Stimulated activated CD8-positive, alpha-beta memory T cell treated with anti-CD3 and anti-CD28 coated beads, Interleukin-15, amount 100 ng/mL, for 4 hours (primary cell): Measurements from ENCODE around the gene PDLIM3.

ENCODE experiments used
- DNase-seq, 2 donors: peaks; one replicate each; pipeline ENCODE4 v3.0.0-alpha.2; 2020; ENCODE audit warnings: low read depth in 2 of 2

The PDLIM3 gene

DNA sequence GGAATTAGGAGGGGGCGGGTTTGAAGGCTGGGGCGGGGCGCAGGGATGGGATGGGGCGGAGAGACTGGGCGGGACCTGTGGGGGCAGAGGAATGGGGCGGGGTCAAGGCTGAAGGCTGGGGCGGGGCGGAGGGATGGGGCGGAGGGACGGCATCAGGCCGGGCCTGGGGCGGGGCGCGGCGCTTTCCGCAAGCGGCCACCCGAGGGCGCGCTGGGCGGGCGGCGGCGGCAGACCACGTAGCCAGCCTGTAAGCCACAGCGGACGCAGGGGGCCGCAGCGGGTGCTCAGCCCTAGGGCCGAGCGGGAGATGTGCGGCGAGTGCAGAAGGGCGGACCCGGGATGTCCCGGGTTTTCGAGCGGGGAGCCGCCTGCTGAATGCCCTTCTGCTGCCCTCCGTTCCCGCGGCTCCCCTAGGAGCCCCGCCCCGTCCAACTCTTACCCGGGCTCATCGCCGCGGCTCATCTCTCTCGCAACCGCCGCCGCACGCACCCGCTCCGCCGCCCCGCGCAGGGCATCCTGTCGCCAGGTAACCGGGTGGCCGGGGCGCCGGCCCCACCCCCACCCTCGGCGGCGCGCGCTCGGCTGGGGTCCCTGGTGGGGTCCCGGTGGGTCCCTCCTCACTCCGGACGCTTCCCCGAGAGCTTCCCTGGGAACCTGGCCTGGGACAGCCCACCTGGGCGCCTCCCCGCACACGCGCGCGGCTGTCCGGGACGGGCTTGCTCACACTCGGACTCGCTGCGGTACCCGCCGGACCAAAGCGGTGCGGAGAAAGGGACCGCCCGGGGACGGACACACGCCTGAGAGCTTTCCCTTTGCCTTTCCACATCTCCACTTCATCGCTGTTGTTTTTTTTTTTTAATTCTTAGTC is 63.8 kb downstream of the PDLIM3 start, which contains the start of gene CCDC110:
CCDC110 (minus strand) TSS at position 499 of the 868 bp plus-strand sequence; CDS start at position 449, 50 bp downstream.
- DNase-seq, result peak; percentile 74 to 76

DNA sequence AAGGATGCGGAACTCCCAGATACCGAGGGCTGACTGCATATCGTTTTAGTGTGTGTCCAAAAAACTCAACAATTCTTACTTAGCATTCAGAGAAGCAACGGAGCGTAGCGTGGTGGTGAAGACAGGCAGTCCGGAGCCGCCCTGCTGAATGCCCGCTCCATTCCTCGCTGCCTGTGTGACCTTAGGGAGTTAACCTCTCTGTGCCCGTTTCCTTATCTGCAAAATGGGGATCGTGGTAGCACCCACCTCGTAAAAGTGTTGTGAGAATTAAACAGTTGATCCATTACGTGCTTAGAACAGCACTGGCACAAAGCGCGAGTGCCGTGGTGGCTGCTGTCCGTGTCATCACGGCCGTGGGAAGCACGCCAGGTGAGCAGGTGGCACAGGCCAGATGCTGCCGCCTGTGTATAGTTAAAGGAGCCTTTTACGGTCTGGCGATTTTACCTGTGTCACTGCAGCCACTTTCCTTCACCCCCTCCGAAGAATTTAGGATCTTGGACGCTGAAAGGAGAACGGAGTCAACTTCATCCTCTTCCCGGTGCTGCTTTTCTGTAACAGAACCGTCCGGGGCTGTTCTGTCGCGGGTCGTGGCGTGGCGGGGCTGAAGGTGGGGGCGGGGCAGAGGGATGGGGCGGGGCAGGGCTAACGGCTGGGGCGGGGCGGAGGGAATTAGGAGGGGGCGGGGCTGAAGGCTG is 64.7 kb downstream of the PDLIM3 start:
- peak; percentile 3 to 8 for DNase-seq

DNA sequence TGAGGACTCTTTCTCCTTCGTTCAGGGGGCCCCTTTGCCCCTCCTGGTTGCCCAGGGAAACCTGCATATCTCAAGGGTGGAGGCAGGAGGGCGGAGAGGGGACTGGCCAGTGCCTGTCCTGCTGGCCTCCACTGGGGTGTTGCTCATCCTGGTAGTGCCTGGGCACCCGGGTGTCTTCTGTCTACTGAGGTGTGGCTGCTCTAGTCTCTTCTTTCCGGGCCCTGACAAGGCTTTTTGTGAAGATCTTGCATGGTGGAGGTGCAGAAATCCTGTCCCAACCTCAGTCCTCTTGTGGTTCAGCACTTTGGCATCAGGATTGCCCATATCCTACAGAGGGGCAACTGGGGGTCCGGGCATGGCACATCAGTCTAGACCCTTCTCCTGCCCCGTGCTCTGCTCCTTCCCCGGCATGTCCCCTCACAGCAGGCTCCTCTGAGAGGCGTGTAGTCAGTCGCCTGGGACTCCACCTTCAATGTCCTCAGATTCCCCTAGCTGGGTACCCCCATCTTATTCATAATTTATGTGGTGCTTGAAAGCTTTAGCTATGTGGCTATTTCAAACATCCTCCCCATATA is 65.6 kb downstream of the PDLIM3 start:
- no peak for DNase-seq

DNA sequence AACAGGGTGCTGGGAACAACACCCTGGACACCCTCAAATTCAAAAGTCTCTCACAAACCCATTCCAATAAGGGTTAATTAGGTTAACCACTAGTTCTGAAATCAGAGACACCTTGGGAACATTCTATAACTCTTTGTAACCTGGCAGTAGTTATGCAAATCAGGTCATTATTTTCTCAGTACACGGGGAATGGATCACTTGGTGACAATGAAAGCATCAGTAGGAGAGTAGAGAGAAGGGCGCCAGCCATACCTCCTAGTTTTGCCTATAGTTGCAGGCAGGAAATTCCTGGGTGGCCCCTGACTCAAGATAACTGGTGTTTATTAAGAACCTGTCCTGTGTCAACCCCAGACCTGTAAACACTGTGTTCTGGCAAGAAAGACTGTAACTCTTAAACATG is 66.3 kb downstream of the PDLIM3 start:
- DNase-seq, result no peak

DNA sequence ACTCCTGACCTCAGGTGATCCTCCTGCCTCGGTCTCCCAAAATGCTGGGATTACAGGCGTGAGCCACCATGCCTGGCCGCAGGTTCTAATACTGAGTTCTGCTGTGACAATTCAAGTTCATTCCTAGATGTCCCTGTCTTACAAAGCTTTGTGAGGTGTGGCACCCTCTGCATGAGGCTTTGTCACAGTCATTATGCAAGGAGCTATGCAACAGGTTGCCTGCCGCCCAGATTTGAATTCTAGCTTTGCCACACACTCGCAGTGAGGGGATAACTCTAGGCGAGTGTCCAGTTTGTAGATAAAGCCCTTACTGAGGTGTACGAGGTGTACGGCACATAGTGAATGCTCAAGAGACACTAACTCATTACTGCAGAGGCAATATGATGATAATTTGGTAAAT is 67.3 kb downstream of the PDLIM3 start:
- no peak for DNase-seq

DNA sequence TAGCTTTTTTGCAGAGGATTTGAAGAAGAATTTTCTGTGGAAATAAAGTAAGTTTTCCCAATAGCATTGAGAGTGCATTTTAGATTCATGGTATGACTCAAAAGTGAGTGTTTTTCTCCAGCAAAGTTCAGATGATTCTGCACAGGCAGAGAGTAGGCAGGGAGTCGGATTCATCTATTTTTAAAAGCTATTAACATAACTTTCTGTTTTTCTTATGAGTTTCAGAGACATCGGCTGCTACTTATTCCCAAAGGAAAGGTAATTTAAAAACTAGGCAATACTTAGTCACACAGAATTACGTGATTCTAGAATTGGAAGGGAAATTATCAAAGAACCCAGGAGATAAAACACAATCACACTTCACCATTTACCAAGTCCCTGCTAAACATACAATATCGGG is 68.2 kb downstream of the PDLIM3 start:
- DNase-seq, result no peak

DNA sequence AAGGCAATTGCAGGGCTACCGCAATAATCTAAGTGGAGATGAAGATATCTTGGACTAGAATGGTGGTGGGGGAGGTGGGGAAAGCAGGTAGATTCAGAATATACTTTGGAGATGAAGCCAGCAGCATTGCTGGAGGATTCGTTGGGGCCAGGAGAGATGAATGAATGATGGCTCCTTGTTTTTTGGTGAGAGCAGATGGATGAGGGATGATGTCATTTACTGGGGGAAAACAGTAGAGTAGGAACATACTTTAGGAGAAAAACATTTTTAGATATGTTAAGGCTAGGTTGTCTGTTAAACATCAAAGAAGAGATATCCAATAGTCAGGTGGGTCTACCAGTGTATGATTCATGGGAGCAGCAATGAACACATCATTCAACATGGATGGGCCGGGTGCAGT is 69.6 kb downstream of the PDLIM3 start:
- DNase-seq, result no peak

DNA sequence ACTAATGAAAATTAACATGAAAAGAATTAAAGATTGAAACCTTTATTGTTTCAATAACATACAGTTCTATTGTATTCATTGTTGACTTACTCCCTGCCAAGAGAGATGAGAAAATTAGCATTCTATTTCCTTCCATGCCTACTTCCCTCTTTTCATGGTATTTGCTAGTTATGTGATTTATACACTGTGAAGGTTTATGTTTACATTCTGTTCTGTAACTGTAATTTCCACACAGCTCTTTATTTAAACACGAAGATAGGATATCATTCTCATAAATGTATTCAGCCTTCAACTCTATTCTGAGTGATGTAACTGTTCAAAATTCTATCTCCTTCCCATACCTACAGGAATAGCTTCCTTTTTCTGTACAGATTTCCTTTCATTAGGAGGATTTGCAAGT is 70.4 kb downstream of the PDLIM3 start:
- no peak for DNase-seq

DNA sequence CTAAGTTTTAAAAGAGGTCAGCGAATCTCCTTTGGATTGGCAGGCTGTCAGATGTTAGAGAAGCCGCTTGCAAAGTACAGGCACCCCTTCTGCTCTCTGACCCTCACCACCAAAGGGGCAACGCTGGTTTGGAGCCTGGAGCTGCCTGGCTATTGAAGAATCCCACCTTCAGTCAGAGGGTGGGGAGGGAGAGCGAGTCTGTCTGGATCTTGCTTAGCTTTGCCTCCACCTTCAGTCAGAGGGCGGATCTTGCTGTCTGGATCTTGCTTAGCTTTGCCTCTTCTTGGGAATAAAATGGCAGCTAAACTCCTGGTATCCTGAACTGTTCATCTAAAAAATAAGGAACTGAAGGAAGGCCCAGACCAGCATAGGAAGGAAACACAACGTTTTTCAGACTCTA is 71.1 kb downstream of the PDLIM3 start:
- no peak for DNase-seq

DNA sequence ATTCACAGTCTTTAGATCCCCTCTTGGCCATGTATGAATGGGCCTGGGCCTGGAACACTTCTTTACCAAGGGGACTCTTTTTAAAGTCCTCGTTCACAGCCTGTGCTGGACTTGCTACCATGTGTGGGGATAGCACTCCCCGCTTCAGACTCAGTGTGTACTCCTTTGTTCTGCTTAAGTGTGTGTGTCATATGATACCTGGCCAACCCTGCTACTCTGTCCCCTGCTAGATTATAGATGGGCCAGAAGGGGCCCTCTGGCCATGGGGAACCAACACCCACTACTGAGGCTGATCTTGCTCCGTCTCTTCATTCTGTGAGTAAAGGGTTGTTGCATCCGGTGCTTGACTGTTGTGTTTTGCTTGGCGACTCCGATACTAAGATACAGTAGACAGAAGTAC is 71.8 kb downstream of the PDLIM3 start:
- no peak for DNase-seq

DNA sequence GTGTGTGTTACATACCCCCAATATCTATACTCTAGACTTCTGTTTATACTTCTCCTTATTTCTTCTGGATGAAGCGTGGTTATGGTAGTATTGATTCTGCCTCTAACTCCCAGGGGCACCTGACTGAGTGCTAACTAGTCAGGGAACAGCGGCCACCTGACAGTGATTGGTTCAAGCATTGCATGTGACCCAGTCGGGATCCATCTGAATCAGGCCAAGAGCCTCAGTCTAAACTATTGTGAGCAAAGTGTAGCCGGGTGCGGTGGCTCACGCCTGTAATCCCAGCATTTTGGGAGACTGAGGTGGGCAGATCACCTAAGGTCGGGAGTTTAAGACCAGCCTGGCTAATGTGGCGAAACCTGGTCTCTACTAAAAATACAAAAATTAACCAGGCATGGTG is 73.7 kb downstream of the PDLIM3 start:
- no peak for DNase-seq

DNA sequence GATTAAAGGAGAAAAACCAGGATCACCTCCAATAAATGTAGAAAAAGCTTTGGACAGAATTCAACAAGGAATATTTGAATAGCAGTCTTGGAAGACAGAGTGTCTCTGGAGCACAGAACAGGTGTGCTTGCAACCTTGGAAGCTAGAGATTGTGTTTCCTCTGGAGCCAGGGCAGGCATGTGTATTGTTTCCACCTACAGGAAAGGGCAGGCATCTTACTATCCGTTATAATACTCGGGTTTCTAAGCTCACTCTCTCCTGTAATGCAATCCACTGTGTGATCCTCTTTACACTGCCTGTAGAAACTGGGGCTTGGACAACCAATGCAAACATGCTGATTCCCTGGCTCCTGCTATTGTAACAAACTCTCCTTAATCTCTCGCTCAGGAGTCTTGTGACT is 78.2 kb downstream of the PDLIM3 start:
- no peak for DNase-seq

DNA sequence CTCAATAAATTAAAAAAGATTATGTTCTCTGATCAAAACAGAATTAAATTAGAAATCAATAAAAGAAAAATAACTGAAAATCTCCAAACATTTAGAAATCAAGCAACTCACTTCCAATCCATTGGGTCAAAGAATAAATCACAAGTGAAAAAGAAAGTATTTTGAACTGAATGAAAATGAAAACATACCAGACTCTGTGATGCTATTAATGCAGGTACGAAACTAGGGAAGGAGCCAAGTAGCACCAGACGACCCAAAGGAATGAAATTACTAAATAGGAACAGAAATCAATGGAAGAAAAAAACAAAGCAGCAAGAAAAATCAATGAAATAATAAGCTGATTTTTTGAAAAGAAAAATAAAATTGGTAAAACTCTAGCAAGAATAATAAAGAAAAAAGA is 79.2 kb downstream of the PDLIM3 start:
- no peak for DNase-seq
